ENCODE results near the gene ZNF230.

DNA sequence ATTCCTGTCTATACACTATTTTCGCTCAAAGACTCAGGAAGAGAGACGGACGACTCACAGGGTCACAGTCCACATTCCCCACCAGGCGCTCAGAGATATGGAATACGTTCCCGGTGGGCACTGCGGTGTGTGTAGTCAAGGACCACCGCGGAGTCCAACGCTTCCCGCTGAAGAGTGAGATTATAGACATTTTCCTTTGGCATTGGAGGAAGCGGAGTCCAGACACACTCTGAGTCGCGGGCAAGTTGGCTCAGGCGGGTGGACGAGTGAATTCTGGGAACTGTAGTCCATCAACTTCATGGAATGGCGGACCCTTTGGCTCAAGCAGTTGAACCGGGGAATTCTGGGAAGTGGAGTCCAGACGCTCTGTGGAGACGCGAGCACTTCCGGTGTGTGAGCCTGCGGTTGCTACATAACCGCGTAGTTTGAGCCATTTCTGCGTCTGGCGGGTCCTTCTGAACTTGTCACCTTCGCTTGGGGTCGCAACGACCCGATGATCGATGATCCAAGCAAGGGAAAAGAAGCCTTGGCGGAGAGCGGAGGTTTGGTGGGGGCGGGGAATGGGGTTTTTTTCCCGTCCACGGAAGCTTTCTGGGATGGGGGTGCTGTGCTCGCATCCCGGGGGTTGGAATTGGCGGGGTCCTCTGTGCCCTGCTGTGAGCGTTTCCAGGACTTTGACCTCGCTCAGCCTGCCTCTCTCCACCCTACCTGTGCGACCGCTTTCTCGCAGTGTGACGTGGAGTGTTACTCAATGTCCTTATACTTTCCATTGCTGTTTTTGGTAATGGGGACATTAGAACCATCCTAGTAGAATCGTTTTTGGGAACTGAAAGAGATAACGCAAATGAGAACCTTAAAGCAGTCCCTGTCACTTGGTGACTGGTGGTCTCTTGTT lies at the start of gene ZNF230:
- TF ChIP-seq, protein P1, sequence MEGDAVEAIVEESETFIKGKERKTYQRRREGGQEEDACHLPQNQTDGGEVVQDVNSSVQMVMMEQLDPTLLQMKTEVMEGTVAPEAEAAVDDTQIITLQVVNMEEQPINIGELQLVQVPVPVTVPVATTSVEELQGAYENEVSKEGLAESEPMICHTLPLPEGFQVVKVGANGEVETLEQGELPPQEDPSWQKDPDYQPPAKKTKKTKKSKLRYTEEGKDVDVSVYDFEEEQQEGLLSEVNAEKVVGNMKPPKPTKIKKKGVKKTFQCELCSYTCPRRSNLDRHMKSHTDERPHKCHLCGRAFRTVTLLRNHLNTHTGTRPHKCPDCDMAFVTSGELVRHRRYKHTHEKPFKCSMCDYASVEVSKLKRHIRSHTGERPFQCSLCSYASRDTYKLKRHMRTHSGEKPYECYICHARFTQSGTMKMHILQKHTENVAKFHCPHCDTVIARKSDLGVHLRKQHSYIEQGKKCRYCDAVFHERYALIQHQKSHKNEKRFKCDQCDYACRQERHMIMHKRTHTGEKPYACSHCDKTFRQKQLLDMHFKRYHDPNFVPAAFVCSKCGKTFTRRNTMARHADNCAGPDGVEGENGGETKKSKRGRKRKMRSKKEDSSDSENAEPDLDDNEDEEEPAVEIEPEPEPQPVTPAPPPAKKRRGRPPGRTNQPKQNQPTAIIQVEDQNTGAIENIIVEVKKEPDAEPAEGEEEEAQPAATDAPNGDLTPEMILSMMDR (IDR thresholded peaks at IDR 0.05): no peak
- TF ChIP-seq MXI1 (IDR thresholded peaks at IDR 0.05; ENCODE audit: low read depth, low read length): peak; percentile 81
- TF ChIP-seq, protein P2, sequence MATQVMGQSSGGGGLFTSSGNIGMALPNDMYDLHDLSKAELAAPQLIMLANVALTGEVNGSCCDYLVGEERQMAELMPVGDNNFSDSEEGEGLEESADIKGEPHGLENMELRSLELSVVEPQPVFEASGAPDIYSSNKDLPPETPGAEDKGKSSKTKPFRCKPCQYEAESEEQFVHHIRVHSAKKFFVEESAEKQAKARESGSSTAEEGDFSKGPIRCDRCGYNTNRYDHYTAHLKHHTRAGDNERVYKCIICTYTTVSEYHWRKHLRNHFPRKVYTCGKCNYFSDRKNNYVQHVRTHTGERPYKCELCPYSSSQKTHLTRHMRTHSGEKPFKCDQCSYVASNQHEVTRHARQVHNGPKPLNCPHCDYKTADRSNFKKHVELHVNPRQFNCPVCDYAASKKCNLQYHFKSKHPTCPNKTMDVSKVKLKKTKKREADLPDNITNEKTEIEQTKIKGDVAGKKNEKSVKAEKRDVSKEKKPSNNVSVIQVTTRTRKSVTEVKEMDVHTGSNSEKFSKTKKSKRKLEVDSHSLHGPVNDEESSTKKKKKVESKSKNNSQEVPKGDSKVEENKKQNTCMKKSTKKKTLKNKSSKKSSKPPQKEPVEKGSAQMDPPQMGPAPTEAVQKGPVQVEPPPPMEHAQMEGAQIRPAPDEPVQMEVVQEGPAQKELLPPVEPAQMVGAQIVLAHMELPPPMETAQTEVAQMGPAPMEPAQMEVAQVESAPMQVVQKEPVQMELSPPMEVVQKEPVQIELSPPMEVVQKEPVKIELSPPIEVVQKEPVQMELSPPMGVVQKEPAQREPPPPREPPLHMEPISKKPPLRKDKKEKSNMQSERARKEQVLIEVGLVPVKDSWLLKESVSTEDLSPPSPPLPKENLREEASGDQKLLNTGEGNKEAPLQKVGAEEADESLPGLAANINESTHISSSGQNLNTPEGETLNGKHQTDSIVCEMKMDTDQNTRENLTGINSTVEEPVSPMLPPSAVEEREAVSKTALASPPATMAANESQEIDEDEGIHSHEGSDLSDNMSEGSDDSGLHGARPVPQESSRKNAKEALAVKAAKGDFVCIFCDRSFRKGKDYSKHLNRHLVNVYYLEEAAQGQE (IDR thresholded peaks at IDR 0.05; ENCODE audit: low read depth, low read length): no peak
- no peak for TF ChIP-seq NRF1 (IDR thresholded peaks at IDR 0.05; ENCODE audit: low read depth, low read length)
- no peak for TF ChIP-seq EP300 (IDR thresholded peaks at IDR 0.05; ENCODE audit: borderline replicate concordance in 1 of 2, low read depth in 1 of 2, low read length in 1 of 2)
- TF ChIP-seq NFIC (IDR thresholded peaks at IDR 0.05; ENCODE audit: borderline replicate concordance): peak; percentile 81
- peak; percentile 94 for TF ChIP-seq CHD2 (IDR thresholded peaks at IDR 0.05; ENCODE audit: low read length, partially characterized antibody)
- TF ChIP-seq TAF1 (IDR thresholded peaks at IDR 0.05; ENCODE audit: borderline replicate concordance, low read depth, low read length): no peak
- TF ChIP-seq JUND (IDR thresholded peaks at IDR 0.05): no peak
- TF ChIP-seq, protein P3, sequence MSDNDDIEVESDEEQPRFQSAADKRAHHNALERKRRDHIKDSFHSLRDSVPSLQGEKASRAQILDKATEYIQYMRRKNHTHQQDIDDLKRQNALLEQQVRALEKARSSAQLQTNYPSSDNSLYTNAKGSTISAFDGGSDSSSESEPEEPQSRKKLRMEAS (IDR thresholded peaks at IDR 0.05; ENCODE audit: low read depth): no peak; the same call in 1 of the 2 replicates
- TF ChIP-seq, protein P4, sequence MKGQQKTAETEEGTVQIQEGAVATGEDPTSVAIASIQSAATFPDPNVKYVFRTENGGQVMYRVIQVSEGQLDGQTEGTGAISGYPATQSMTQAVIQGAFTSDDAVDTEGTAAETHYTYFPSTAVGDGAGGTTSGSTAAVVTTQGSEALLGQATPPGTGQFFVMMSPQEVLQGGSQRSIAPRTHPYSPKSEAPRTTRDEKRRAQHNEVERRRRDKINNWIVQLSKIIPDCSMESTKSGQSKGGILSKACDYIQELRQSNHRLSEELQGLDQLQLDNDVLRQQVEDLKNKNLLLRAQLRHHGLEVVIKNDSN (IDR thresholded peaks at IDR 0.05; ENCODE audit: borderline replicate concordance, low read depth): no peak
- TF ChIP-seq SIN3A (IDR thresholded peaks at IDR 0.05; ENCODE audit: borderline replicate concordance, low read depth, low read length): peak; percentile 43; the same call in 1 of the 2 replicates
- TF ChIP-seq, protein P5, sequence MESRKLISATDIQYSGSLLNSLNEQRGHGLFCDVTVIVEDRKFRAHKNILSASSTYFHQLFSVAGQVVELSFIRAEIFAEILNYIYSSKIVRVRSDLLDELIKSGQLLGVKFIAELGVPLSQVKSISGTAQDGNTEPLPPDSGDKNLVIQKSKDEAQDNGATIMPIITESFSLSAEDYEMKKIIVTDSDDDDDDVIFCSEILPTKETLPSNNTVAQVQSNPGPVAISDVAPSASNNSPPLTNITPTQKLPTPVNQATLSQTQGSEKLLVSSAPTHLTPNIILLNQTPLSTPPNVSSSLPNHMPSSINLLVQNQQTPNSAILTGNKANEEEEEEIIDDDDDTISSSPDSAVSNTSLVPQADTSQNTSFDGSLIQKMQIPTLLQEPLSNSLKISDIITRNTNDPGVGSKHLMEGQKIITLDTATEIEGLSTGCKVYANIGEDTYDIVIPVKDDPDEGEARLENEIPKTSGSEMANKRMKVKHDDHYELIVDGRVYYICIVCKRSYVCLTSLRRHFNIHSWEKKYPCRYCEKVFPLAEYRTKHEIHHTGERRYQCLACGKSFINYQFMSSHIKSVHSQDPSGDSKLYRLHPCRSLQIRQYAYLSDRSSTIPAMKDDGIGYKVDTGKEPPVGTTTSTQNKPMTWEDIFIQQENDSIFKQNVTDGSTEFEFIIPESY (IDR thresholded peaks at IDR 0.05; ENCODE audit: borderline replicate concordance, low read depth): no peak
